T-helper 2 cell treated with Interferon-gamma antibody and Interleukin-4, amounts not matched to agents 100 ng/mL and 5 ng/mL, for 36 hours (primary cell): Measurements from ENCODE around the gene IL1RAPL2. TPM values are rescaled to one million over a fixed set of nuclear protein-coding genes. Genes with fewer than 3 reads are reported as not detected.
"Not testable (repeated sequence)": the region's sequence is repeated elsewhere in the genome, so short reads cannot be mapped to it uniquely, and the experiment has no call there.

Source experiments
- intact Hi-C: fragments of 100-400 bp; cut with micrococcal nuclease; formaldehyde crosslinking; loops from one replicate; pipeline ENCODE4 v1.15.1; 2023
- total RNA-seq: library from RNA; stranded (reverse); gene quantifications from 2 replicates; pipeline ENCODE4 v1.2.3, GENCODE V29; 2022

Gene IL1RAPL2
- total RNA-seq, 1 donor from 2014 or later: not detected

GRCh38 chrX:105565856-105566255 lies 999.9 kb downstream of the IL1RAPL2 start:
- intact Hi-C loops: no loop called here

GRCh38 chrX:105567082-105567481 lies 1001.1 kb downstream of the IL1RAPL2 start:
- intact Hi-C loops: no loop called here

- intact Hi-C loops: no loop called here
Measured at GRCh38 chrX:105608745-105609144, 1042.7 kb downstream of the IL1RAPL2 start.

- intact Hi-C loops: no loop called here
Measured at GRCh38 chrX:105609530-105609929, 1043.5 kb downstream of the IL1RAPL2 start.

GRCh38 chrX:105610411-105610810 lies 1044.4 kb downstream of the IL1RAPL2 start:
- intact Hi-C loops: no loop called here

- intact Hi-C loops: no loop called here
Measured at GRCh38 chrX:105618393-105619101, 1052.5 kb downstream of the IL1RAPL2 start.

GRCh38 chrX:105634180-105634579 lies 1068.2 kb downstream of the IL1RAPL2 start:
- intact Hi-C loops: no loop called here

GRCh38 chrX:105635794-105636193 lies 1069.8 kb downstream of the IL1RAPL2 start:
- intact Hi-C loops: no loop called here

GRCh38 chrX:105636667-105637066 lies 1070.7 kb downstream of the IL1RAPL2 start:
- intact Hi-C loops: no loop called here

GRCh38 chrX:105645667-105646357 lies 1079.8 kb downstream of the IL1RAPL2 start:
- intact Hi-C loops: no loop called here

- intact Hi-C loops: no loop called here
Measured at GRCh38 chrX:105646592-105647372, 1080.8 kb downstream of the IL1RAPL2 start.

- intact Hi-C loops: no loop called here
Measured at GRCh38 chrX:105647749-105648148, 1081.8 kb downstream of the IL1RAPL2 start.

- intact Hi-C loops: no loop called here
Measured at GRCh38 chrX:105648732-105649131, 1082.7 kb downstream of the IL1RAPL2 start.

- intact Hi-C loops: no loop called here
Measured at GRCh38 chrX:105650577-105650976, 1084.6 kb downstream of the IL1RAPL2 start.

GRCh38 chrX:105650986-105651385 lies 1085.0 kb downstream of the IL1RAPL2 start:
- intact Hi-C loops: no loop called here

GRCh38 chrX:105653891-105654290 lies 1087.9 kb downstream of the IL1RAPL2 start:
- intact Hi-C loops: no loop called here

GRCh38 chrX:105658136-105658535 lies 1092.1 kb downstream of the IL1RAPL2 start:
- intact Hi-C loops: no loop called here

- intact Hi-C loops: no loop called here
Measured at GRCh38 chrX:105662248-105662647, 1096.2 kb downstream of the IL1RAPL2 start.

GRCh38 chrX:105664243-105664642 lies 1098.2 kb downstream of the IL1RAPL2 start:
- intact Hi-C loops: no loop called here

- intact Hi-C loops: not testable (repeated sequence)
Measured at GRCh38 chrX:105684288-105684687, 1118.3 kb downstream of the IL1RAPL2 start.

GRCh38 chrX:105694839-105695238 lies 1128.8 kb downstream of the IL1RAPL2 start:
- intact Hi-C loops: no loop called here

- intact Hi-C loops: no loop called here
Measured at GRCh38 chrX:105695451-105695850, 1129.5 kb downstream of the IL1RAPL2 start.
